Measurements from ENCODE around the gene A3GALT2.

Gene A3GALT2

DNA sequence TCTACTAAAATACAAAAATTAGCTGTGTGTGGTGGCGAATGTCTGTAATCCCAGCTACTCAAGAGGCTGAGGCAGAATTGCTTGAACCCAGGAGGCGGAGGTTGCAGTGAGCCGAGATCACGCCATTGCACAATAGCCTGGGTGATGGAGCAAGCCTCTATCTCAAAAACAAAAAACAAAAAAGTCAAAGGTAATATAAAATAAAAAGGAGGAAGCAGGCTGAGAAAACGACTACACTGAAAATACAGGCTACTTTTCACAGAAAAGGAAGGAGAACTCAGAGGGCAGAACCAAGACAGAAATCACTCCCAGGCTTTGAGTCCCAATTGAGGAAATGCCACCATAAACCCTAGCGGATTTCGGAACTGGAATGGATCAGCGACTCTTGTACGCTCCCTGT lies 5.9 kb upstream of the A3GALT2 start:
- TF ChIP-seq, protein P1, sequence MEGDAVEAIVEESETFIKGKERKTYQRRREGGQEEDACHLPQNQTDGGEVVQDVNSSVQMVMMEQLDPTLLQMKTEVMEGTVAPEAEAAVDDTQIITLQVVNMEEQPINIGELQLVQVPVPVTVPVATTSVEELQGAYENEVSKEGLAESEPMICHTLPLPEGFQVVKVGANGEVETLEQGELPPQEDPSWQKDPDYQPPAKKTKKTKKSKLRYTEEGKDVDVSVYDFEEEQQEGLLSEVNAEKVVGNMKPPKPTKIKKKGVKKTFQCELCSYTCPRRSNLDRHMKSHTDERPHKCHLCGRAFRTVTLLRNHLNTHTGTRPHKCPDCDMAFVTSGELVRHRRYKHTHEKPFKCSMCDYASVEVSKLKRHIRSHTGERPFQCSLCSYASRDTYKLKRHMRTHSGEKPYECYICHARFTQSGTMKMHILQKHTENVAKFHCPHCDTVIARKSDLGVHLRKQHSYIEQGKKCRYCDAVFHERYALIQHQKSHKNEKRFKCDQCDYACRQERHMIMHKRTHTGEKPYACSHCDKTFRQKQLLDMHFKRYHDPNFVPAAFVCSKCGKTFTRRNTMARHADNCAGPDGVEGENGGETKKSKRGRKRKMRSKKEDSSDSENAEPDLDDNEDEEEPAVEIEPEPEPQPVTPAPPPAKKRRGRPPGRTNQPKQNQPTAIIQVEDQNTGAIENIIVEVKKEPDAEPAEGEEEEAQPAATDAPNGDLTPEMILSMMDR (IDR thresholded peaks at IDR 0.05): no peak
- Histone ChIP-seq H2AFZ (no peak overlapping the region), H3K27me3 (ENCODE audit: control insufficient read depth, insufficient read depth, low read length) (no peaks in the 10 kb centered on the region), H3K4me2 (ENCODE audit: low read length) (no peak overlapping the region), H3K9me3 (ENCODE audit: control insufficient read depth, low read length) (no peaks in the 10 kb centered on the region), H3K4me3 (ENCODE audit: low read depth, low read length) (no peak overlapping the region), H3K36me3 (ENCODE audit: control insufficient read depth, insufficient read depth, low read length) (no peaks in the 10 kb centered on the region), H3K4me1 (peaks cover 4% of the 10 kb centered on the region), H3K79me2 (no peaks in the 10 kb centered on the region), H3K27ac (no peak overlapping the region), H3K9ac (no peak overlapping the region)

- Histone ChIP-seq H3K79me2 (no peaks in the 10 kb centered on the region), H3K27me3 (ENCODE audit: control insufficient read depth, insufficient read depth, low read length) (no peaks in the 10 kb centered on the region), H3K4me1 (peaks cover 4% of the 10 kb centered on the region), H3K36me3 (ENCODE audit: control insufficient read depth, insufficient read depth, low read length) (no peaks in the 10 kb centered on the region), H3K4me2 (ENCODE audit: low read length) (no peak overlapping the region), H3K9me3 (ENCODE audit: control insufficient read depth, low read length) (no peaks in the 10 kb centered on the region), H3K4me3 (ENCODE audit: low read depth, low read length) (no peak overlapping the region), H3K27ac (no peak overlapping the region), H2AFZ (no peak overlapping the region), H3K9ac (no peak overlapping the region)
- TF ChIP-seq, protein P1 (IDR thresholded peaks at IDR 0.05): no peak
Observed at GRCh38 chr1:33324677-33325575, 4.0 kb upstream of the A3GALT2 start.

GRCh38 chr1:33323663-33324477 lies 3.0 kb upstream of the A3GALT2 start:
- no peaks in the 10 kb centered on the region for H3K79me2 ChIP-seq
- H3K9me3 ChIP-seq (ENCODE audit: control insufficient read depth, low read length): no peaks in the 10 kb centered on the region
- no peak overlapping the region for H3K9ac ChIP-seq
- H2AFZ ChIP-seq: no peak overlapping the region
- TF ChIP-seq, protein P1 (IDR thresholded peaks at IDR 0.05): no peak
- no peak overlapping the region for H3K4me2 ChIP-seq (ENCODE audit: low read length)
- H3K27me3 ChIP-seq (ENCODE audit: control insufficient read depth, insufficient read depth, low read length): no peaks in the 10 kb centered on the region
- H3K4me1 ChIP-seq: peaks cover 4% of the 10 kb centered on the region
- no peak overlapping the region for H3K27ac ChIP-seq
- H3K4me3 ChIP-seq (ENCODE audit: low read depth, low read length): no peak overlapping the region
- no peaks in the 10 kb centered on the region for H3K36me3 ChIP-seq (ENCODE audit: control insufficient read depth, insufficient read depth, low read length)

GRCh38 chr1:33322870-33323585 lies 2.1 kb upstream of the A3GALT2 start:
- H3K9ac ChIP-seq: no peak overlapping the region
- no peak overlapping the region for H3K4me2 ChIP-seq (ENCODE audit: low read length)
- no peak overlapping the region for H3K4me3 ChIP-seq (ENCODE audit: low read depth, low read length)
- H2AFZ ChIP-seq: no peak overlapping the region
- H3K27me3 ChIP-seq (ENCODE audit: control insufficient read depth, insufficient read depth, low read length): no peaks in the 10 kb centered on the region
- H3K27ac ChIP-seq: no peak overlapping the region
- no peaks in the 10 kb centered on the region for H3K36me3 ChIP-seq (ENCODE audit: control insufficient read depth, insufficient read depth, low read length)
- TF ChIP-seq, protein P1 (IDR thresholded peaks at IDR 0.05): no peak
- H3K4me1 ChIP-seq: peaks cover 4% of the 10 kb centered on the region
- no peaks in the 10 kb centered on the region for H3K79me2 ChIP-seq
- H3K9me3 ChIP-seq (ENCODE audit: control insufficient read depth, low read length): no peaks in the 10 kb centered on the region

All from parathyroid adenoma (tissue), 2 donors.